Retinal pigment epithelial cell (primary cell): ENCODE data around the gene CENPT.

ENCODE experiments used
- DNase-seq: peaks from one replicate; pipeline ENCODE4 v3.0.0-alpha.2; 2010; ENCODE audit warnings: low read depth
- H3K4me3 ChIP-seq: 2 replicates; pipeline ENCODE4 v1.5.1; 2011; ENCODE audit warnings: mild to moderate bottlenecking, low read length, control low read depth, moderate library complexity
- TF ChIP-seq, protein P1 (sequence below): conservative IDR thresholded peaks from 2 replicates; pipeline ENCODE4 v1.5.1; 2011; ENCODE audit warnings: low read depth, low read length, control low read depth, inconsistent platforms

Gene CENPT

DNA sequence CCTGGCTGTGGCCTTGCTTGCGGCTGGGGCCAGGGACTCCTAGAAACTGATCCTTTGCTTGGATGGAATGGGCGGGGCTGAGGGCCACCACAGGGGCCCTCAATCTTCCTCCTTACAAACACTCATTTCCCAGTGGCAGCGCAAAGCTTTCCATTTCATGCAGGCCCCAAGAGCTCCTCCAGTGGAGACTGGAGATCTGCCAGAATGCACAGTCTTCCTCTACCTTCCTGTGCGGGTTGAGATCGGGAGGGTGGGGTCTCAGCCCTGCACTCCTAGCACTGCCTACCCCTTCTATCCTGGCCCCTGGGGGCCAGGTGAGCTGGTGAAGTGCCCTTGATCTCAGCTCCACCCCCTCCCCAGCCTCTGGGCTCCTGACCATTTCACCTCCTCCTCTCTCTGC is 38.9 kb upstream of the CENPT start:
- DNase-seq = no peak
- H3K4me3 ChIP-seq = no peak overlapping the region
- TF ChIP-seq, protein P1, sequence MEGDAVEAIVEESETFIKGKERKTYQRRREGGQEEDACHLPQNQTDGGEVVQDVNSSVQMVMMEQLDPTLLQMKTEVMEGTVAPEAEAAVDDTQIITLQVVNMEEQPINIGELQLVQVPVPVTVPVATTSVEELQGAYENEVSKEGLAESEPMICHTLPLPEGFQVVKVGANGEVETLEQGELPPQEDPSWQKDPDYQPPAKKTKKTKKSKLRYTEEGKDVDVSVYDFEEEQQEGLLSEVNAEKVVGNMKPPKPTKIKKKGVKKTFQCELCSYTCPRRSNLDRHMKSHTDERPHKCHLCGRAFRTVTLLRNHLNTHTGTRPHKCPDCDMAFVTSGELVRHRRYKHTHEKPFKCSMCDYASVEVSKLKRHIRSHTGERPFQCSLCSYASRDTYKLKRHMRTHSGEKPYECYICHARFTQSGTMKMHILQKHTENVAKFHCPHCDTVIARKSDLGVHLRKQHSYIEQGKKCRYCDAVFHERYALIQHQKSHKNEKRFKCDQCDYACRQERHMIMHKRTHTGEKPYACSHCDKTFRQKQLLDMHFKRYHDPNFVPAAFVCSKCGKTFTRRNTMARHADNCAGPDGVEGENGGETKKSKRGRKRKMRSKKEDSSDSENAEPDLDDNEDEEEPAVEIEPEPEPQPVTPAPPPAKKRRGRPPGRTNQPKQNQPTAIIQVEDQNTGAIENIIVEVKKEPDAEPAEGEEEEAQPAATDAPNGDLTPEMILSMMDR = no peak

GRCh38 chr16:67885976-67886375 is 38.5 kb upstream of the CENPT start:
- DNase-seq = no peak
- no peak overlapping the region for H3K4me3 ChIP-seq
- TF ChIP-seq, protein P1 = no peak

- TF ChIP-seq, protein P1 = no peak
- DNase-seq = no peak
- no peak overlapping the region for H3K4me3 ChIP-seq
These were observed 38.1 kb upstream of the CENPT start for GRCh38 chr16:67885545-67885944.

DNA sequence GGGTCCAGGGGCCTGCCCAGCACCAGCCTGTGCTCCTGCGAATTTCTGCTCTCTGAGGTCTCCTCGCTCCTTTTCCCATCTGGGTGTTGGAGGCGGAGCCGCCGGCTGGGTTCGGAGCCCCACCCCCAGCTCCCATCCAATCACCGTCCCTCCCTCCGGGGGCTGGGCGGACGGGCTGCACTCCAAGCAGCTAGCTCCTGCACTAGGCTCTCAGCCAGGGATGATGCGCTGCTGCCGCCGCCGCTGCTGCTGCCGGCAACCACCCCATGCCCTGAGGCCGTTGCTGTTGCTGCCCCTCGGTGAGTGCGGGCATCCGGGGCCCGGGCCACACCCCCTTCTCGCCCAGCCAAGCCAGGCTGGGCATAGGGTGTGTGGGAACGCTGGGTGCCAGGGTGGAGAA is 37.2 kb upstream of the CENPT start, which contains the start of gene NRN1L:
NRN1L (plus strand) TSS at position 202 of the 400 bp plus-strand sequence; CDS start at position 221, 19 bp downstream.
- TF ChIP-seq, protein P1 = no peak
- no peak for DNase-seq
- no peak within 1 kb of the TSS for H3K4me3 ChIP-seq

- DNase-seq = no peak
- H3K4me3 ChIP-seq = no peak overlapping the region
- TF ChIP-seq, protein P1 = peak; percentile 94
These were observed 36.4 kb upstream of the CENPT start for GRCh38 chr16:67883872-67884261.

DNA sequence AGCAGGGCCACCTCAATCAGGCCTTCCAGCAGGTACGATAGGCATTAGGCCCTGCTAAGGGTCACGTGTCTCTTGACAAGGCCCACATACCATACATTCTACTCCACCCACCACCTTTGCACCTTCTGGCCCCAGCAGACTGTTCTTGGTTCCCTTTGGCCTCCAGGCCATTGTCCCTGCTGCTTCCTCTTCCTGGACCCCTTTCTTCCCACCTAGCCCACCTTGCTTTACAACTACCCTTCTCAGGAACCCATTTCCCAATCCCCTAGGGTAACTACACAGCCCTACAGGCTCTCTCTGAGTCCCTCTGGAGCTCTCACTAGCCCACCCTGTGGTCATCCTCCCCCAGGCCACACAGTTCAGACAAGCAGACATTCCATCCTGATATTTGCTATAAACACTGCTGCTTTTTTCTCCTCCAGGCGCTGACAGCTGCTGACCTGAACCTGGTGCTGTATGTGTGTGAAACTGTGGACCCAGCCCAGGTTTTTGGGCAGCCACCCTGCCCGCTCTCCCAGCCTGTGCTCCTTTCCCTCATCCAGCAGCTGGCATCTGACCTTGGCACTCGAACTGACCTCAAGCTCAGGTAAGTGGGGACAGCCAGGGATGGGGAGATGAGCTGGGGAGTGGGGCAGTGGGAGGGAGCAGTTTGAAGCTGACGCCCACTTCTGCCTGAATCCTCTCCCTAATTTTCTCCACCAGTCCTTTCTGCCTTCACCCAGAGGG is 35.8 kb upstream of the CENPT start:
- DNase-seq = no peak
- H3K4me3 ChIP-seq = no peak overlapping the region
- TF ChIP-seq, protein P1 = no peak
